Heart left ventricle (tissue), 13 donors: ENCODE measurements around the gene WDR87.

Experiments
- CTCF ChIP-seq, 12 donors: fragments of 200-600 bp; sonication (generic) in 4 of 12; IDR thresholded peaks; one replicate each; pipeline versions ENCODE4 v1.5.0 to v1.8.0; 2018 to 2022; ENCODE audit warnings: antibody characterized with exemption in 12 of 12, mild to moderate bottlenecking in 5 of 12
- POLR2A ChIP-seq, 2 donors: fragments of 450-650 bp; IDR thresholded peaks; one replicate each; pipeline ENCODE4 v1.6.1; 2017; ENCODE audit warnings: antibody characterized with exemption in 2 of 2, mild to moderate bottlenecking in 2 of 2, moderate library complexity in 2 of 2
- donor health status: ischemic (EF 13 %, LVEDD 7.1; RV severe dilation, severe dysfunction).
- donor health status: DM: no; HTN: yes; CAD: no.
- donor health status: DM: no; HTN: no; CAD: no.
- donor health status: ischemic (EF 25% LVEDD 6.9; RV normal size, moderate dysfunction).
- donor health status: ischemic (EF 25% LVEDD 5.7; RV mildly dilated, moderate dysfunction).
- donor health status: ischemic (EF 35%, LVEDD 5.7; RV mildly dilated, moderate dysfunction).
- donor health status: nonischemic (EF 11% LVEDD 7.7; RV severe dilation, severe dysfunction).
- donor health status: DM: yes; HTN: yes; CAD: no.
- donor health status: PGD.
- donor health status: ischemic (EF 29% LVEDD 5.4; RV normal size, mild dysfunction).
- donor health status: nonischemic (EF 23%, LVEDD 6.1; RV moderate dilation, normal function).

GRCh38 chr19:37869766-37870340 lies 36.5 kb downstream of the WDR87 start:
- TF ChIP-seq CTCF (IDR thresholded peaks at IDR 0.05), result no peak
- TF ChIP-seq POLR2A (IDR thresholded peaks at IDR 0.05), result no peak
